ENCODE results near the gene CPT2. TPM values are rescaled to one million over a fixed set of nuclear protein-coding genes. Genes with fewer than 3 reads are reported as not detected.
A peak's percentile ranks its signal among the peaks of the same experiment; 100 is the strongest.

CPT2 gene
- total and polyA plus RNA-seq, 9 of the 15 experiments (the other 6 are each of a cell fraction or from before 2014, with no cell fraction given), result 7.6 to 25.1 (median 16.8) TPM

GRCh38 chr1:53255031-53255430 is 58.4 kb downstream of the CPT2 start (continued):
- TF ChIP-seq THRA (IDR thresholded peaks at IDR 0.05), result no peak
- TF ChIP-seq ZNF274 (IDR thresholded peaks at IDR 0.05; ENCODE audit: borderline replicate concordance, low read depth, low read length), result no peak
- no peak for TF ChIP-seq ZNF398 (CRISPR knock-in tag; IDR thresholded peaks at IDR 0.05)
- TF ChIP-seq ZNF79 (CRISPR knock-in tag; IDR thresholded peaks at IDR 0.05; ENCODE audit: low read depth), result no peak

GRCh38 chr1:53256511-53257453 is 60.2 kb downstream of the CPT2 start:
- ATAC-seq, result no peak
- H3K27me3 ChIP-seq (ENCODE audit: control insufficient read depth in 2 of 2, insufficient read depth in 2 of 2, low read length in 2 of 2), result no peaks in the 10 kb centered on the region
- H3K36me3 ChIP-seq (ENCODE audit: control insufficient read depth, insufficient read depth, low read length), result peaks cover 96% of the 10 kb centered on the region
- no peak overlapping the region for H2AFZ ChIP-seq (ENCODE audit: low read depth, low read length)
- H3K9me1 ChIP-seq (ENCODE audit: control insufficient read depth, insufficient read depth, low read length), result peaks cover 4% of the 10 kb centered on the region
- H3K9me3 ChIP-seq (replicated peaks; ENCODE audit: control insufficient read depth, insufficient read depth, low read depth, low read length), result no peaks in the 10 kb centered on the region
- no peak overlapping the region for H3K4me2 ChIP-seq (ENCODE audit: insufficient read depth, low read length)
- no peak for FAIRE-seq
- peaks cover 7% of the 10 kb centered on the region; the same call in 1 of the 2 replicates for H4K20me1 ChIP-seq (replicated peaks; ENCODE audit: control insufficient read depth, insufficient read depth, low read length)
- ChIA-PET POLR2A (interaction anchor here (0.9 to 1.1 kb wide), 2 partner anchors 9 to 21 kb away, joined by 3 read pairs; no protein-coding TSS in a partner anchor), CTCF (ENCODE audit: low intra/inter-chr PET ratio) (no interaction called here)
- no TSS peak for BruUV-seq (replicated peaks)
- in situ Hi-C loops (cut with MboI) (no loop called here), intact Hi-C loops (cut with micrococcal nuclease) (no loop called here)
- H3K27ac ChIP-seq (ENCODE audit: extremely low read depth, low read depth, low read length), result no peak overlapping the region
- no peak for DNase-seq (ENCODE audit: extremely low read depth in 1 of 4, low spot score in 3 of 4)
- no peaks in the 10 kb centered on the region for H3K79me2 ChIP-seq (ENCODE audit: control insufficient read depth, insufficient read depth, low read length)
- H3K4me3 ChIP-seq, result no peak overlapping the region
- peaks cover 0 to 6% of the 10 kb centered on the region in 2 experiments; a peak in 2 of 5 replicates for H3K4me1 ChIP-seq (replicated peaks in 1 of 2; ENCODE audit: control insufficient read depth in 2 of 2, insufficient read depth in 2 of 2, low read length in 2 of 2)
- 0 out of 4 replicates have a peak overlapping the region, but pooled peaks of 1 of the 2 experiments have one; percentile 24 for H3K9ac ChIP-seq (ENCODE audit: insufficient read depth in 1 of 2, low read depth in 2 of 2, low read length in 2 of 2)
- WGBS (ENCODE audit: insufficient coverage, low coverage, missing lambda C conversion rate), result 92% methylated on average over 11 of the region's 11 CpGs
- TF ChIP-seq SIX5 (IDR thresholded peaks at IDR 0.05; ENCODE audit: borderline replicate concordance in 1 of 2, insufficient read depth in 1 of 2, low read depth in 1 of 2, low read length in 2 of 2) (no peak), ATF7 (IDR thresholded peaks at IDR 0.05) (no peak), ZNF436 (CRISPR knock-in tag; IDR thresholded peaks at IDR 0.05) (no peak), TAF15 (IDR thresholded peaks at IDR 0.05; ENCODE audit: low read depth, low read length) (no peak), CHD1 (IDR thresholded peaks at IDR 0.05; ENCODE audit: low read length) (no peak), CBX1 (IDR thresholded peaks at IDR 0.05; ENCODE audit: low read depth) (no peak), E2F6 (IDR thresholded peaks at IDR 0.05; ENCODE audit: borderline replicate concordance in 1 of 2, extremely low read depth in 1 of 2, insufficient read depth in 1 of 2, insufficient read length in 1 of 2, low read depth in 1 of 2, low read length in 1 of 2, poor library complexity in 1 of 2, severe bottlenecking in 1 of 2) (no peak), SUPT5H (IDR thresholded peaks at IDR 0.05) (no peak), ZNF274 (IDR thresholded peaks at IDR 0.05; ENCODE audit: borderline replicate concordance, low read depth, low read length) (no peak), CEBPG (CRISPR knock-in tag; IDR thresholded peaks at IDR 0.05) (no peak), CEBPG (tag; conservative IDR thresholded peaks at IDR 0.05 in 1 of 2, IDR thresholded peaks at IDR 0.05 in 1 of 2) (no peak)
